ENCODE data around the gene CRCP. TPM values are rescaled to one million over a fixed set of nuclear protein-coding genes. Genes with fewer than 3 reads are reported as not detected.
A peak's percentile ranks its signal among the peaks of the same experiment; 100 is the strongest.
"Not testable (repeated sequence)": the region's sequence is repeated elsewhere in the genome, so short reads cannot be mapped to it uniquely, and the experiment has no call there.

Gene CRCP
- total RNA-seq, 1 donor from 2014 or later = 23.3 TPM

- Mint-ChIP-seq H3K27me3 (ENCODE audit: low read depth) (no peaks in the 10 kb centered on the region), H3K4me3 (ENCODE audit: unreplicated experiment) (no peak overlapping the region), H3K36me3 (ENCODE audit: low read depth) (peaks cover 27% of the 10 kb centered on the region), H3K4me1 (ENCODE audit: low read depth) (peaks cover 24% of the 10 kb centered on the region), H3K9me3 (ENCODE audit: low read depth) (no peaks in the 10 kb centered on the region), H3K27ac (ENCODE audit: unreplicated experiment) (peak overlapping the region; percentile 41)
- TF ChIP-seq CTCF (IDR thresholded peaks at IDR 0.05) = no peak
- no peak for DNase-seq (ENCODE audit: low spot score)
Measured at GRCh38 chr7:66145400-66146104, 30.9 kb downstream of the CRCP start.

- no peak overlapping the region for H3K4me3 Mint-ChIP-seq (ENCODE audit: unreplicated experiment)
- no peaks in the 10 kb centered on the region for H3K27me3 Mint-ChIP-seq (ENCODE audit: low read depth)
- H3K4me1 Mint-ChIP-seq (ENCODE audit: low read depth) = peaks cover 29% of the 10 kb centered on the region
- TF ChIP-seq CTCF (IDR thresholded peaks at IDR 0.05) = no peak
- H3K9me3 Mint-ChIP-seq (ENCODE audit: low read depth) = no peaks in the 10 kb centered on the region
- H3K36me3 Mint-ChIP-seq (ENCODE audit: low read depth) = peaks cover 23% of the 10 kb centered on the region
- no peak for DNase-seq (ENCODE audit: low spot score)
- no peak overlapping the region for H3K27ac Mint-ChIP-seq (ENCODE audit: unreplicated experiment)
Measured at GRCh38 chr7:66146701-66147100, 32.1 kb downstream of the CRCP start.

- Mint-ChIP-seq H3K36me3 (ENCODE audit: low read depth) (peaks cover 25% of the 10 kb centered on the region), H3K4me1 (ENCODE audit: low read depth) (peaks cover 38% of the 10 kb centered on the region)
- DNase-seq (ENCODE audit: low spot score); H3K27ac Mint-ChIP-seq (ENCODE audit: unreplicated experiment); H3K9me3 Mint-ChIP-seq (ENCODE audit: low read depth); H3K4me3 Mint-ChIP-seq (ENCODE audit: unreplicated experiment); H3K27me3 Mint-ChIP-seq (ENCODE audit: low read depth): not testable (repeated sequence)
Measured at GRCh38 chr7:66147657-66148056, 33.0 kb downstream of the CRCP start.

- Mint-ChIP-seq H3K36me3 (ENCODE audit: low read depth) (peaks cover 24% of the 10 kb centered on the region), H3K27me3 (ENCODE audit: low read depth) (no peaks in the 10 kb centered on the region), H3K9me3 (ENCODE audit: low read depth) (no peaks in the 10 kb centered on the region), H3K27ac (ENCODE audit: unreplicated experiment) (peak overlapping the region; percentile 81), H3K4me1 (ENCODE audit: low read depth) (peaks cover 38% of the 10 kb centered on the region), H3K4me3 (ENCODE audit: unreplicated experiment) (no peak overlapping the region)
- no peak for TF ChIP-seq CTCF (IDR thresholded peaks at IDR 0.05)
- DNase-seq (ENCODE audit: low spot score) = no peak
Measured at GRCh38 chr7:66150471-66150870, 35.8 kb downstream of the CRCP start.

- Mint-ChIP-seq H3K9me3 (ENCODE audit: low read depth) (no peaks in the 10 kb centered on the region), H3K4me1 (ENCODE audit: low read depth) (peaks cover 38% of the 10 kb centered on the region), H3K27ac (ENCODE audit: unreplicated experiment) (peak overlapping the region; percentile 81), H3K4me3 (ENCODE audit: unreplicated experiment) (no peak overlapping the region), H3K36me3 (ENCODE audit: low read depth) (peaks cover 25% of the 10 kb centered on the region), H3K27me3 (ENCODE audit: low read depth) (no peaks in the 10 kb centered on the region)
- TF ChIP-seq CTCF (IDR thresholded peaks at IDR 0.05) = no peak
- peak; percentile 49 for DNase-seq (ENCODE audit: low spot score)
Measured at GRCh38 chr7:66152371-66153191, 37.9 kb downstream of the CRCP start.

Measured in chondrocyte (in vitro differentiated cells).